Measurements from ENCODE around the gene ICAM3. TPM values are rescaled to one million over a fixed set of nuclear protein-coding genes. Genes with fewer than 3 reads are reported as not detected.
A peak's percentile ranks its signal among the peaks of the same experiment; 100 is the strongest.

The ICAM3 gene
- total RNA-seq, 1 donor from 2014 or later = 6.8 TPM

DNA sequence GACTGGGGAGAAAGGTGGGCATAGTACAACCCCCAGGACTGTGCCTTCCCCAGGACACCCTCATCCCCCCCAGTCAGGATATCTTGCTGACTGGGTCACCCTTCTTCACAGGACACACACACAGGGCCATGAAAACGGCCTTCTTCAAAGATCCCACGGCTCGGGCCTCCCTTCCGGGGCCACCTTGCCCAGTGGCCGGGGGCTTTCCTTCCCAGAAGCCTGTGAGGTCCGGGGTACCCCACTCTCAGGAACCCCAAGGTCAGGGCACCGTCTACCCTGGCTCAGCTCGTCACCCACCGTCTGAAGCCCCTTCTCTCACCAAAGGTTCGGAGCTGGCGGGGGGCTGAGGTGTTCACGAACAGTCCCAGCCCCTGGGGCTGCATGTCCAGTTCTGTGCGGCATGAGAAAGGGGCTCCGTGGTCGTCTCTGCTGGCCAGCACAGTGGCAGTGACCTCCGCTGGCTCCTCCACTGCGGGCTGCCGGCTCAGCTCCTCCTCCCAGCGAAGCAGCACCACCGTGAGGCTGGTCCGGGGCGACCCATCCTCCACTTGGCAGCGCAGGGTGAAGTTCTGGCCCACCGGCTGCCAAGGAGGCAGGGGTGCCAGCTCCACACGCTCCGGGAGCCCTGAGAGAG is 4.0 kb downstream of the ICAM3 start:
- no peak overlapping the region for H3K4me3 ChIP-seq (ENCODE audit: low read depth, low read length)
- TF ChIP-seq, protein P1, sequence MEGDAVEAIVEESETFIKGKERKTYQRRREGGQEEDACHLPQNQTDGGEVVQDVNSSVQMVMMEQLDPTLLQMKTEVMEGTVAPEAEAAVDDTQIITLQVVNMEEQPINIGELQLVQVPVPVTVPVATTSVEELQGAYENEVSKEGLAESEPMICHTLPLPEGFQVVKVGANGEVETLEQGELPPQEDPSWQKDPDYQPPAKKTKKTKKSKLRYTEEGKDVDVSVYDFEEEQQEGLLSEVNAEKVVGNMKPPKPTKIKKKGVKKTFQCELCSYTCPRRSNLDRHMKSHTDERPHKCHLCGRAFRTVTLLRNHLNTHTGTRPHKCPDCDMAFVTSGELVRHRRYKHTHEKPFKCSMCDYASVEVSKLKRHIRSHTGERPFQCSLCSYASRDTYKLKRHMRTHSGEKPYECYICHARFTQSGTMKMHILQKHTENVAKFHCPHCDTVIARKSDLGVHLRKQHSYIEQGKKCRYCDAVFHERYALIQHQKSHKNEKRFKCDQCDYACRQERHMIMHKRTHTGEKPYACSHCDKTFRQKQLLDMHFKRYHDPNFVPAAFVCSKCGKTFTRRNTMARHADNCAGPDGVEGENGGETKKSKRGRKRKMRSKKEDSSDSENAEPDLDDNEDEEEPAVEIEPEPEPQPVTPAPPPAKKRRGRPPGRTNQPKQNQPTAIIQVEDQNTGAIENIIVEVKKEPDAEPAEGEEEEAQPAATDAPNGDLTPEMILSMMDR (IDR thresholded peaks at IDR 0.05; ENCODE audit: insufficient read depth, low read length, poor library complexity, severe bottlenecking) = no peak
- DNase-seq (ENCODE audit: low read depth) = no peak

DNA sequence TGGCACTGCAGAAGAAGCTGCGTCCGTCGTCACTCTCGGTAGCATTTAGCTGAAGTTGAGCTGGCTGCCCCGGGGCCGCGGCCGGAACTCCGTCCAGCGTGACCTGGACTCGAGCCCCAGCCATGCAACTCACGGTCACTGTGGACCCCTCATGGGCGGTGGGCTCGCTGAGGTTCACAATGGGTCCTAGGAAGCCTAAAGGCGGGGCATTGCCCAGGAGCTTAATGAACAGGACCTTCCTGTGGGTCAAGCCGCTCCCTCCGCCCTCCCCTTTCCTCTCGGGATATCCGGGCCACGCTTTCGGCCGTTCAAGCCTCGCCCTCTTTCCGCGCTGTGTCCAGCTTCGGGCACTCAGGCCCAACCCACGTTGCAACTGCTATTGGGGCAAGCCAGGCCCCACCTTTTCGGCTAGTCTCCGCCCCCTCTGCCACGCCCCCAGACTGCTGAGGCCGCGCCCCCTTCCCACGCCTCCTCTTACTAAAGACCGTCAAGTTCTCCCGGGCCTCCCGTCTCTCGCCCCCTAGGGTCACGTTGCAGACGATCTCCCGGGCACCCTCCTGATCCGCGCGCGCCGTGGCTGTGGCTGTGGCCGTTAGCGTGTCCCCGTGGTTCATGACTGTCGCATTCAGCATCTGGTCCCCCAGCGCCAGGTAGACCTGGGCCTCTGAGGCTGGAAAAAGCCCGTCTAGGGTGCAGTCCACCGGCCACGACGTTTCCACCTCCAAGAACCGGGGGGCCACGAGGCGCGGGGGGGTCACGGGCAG is 4.7 kb downstream of the ICAM3 start:
- TF ChIP-seq, protein P1 (IDR thresholded peaks at IDR 0.05; ENCODE audit: insufficient read depth, low read length, poor library complexity, severe bottlenecking) = no peak
- Histone ChIP-seq H3K27me3 (ENCODE audit: control insufficient read depth, insufficient read depth, low read length) (no peaks in the 10 kb centered on the region), H3K4me3 (ENCODE audit: low read depth, low read length) (peak overlapping the region; percentile 97), H3K36me3 (ENCODE audit: control insufficient read depth, insufficient read depth, low read length) (no peaks in the 10 kb centered on the region)
- DNase-seq (ENCODE audit: low read depth) = peak; percentile 76

More for the DNA sequence above, 4.0 kb downstream of the ICAM3 start:
- H3K27me3 ChIP-seq (ENCODE audit: control insufficient read depth, insufficient read depth, low read length) = no peaks in the 10 kb centered on the region
- no peaks in the 10 kb centered on the region for H3K36me3 ChIP-seq (ENCODE audit: control insufficient read depth, insufficient read depth, low read length)

DNA sequence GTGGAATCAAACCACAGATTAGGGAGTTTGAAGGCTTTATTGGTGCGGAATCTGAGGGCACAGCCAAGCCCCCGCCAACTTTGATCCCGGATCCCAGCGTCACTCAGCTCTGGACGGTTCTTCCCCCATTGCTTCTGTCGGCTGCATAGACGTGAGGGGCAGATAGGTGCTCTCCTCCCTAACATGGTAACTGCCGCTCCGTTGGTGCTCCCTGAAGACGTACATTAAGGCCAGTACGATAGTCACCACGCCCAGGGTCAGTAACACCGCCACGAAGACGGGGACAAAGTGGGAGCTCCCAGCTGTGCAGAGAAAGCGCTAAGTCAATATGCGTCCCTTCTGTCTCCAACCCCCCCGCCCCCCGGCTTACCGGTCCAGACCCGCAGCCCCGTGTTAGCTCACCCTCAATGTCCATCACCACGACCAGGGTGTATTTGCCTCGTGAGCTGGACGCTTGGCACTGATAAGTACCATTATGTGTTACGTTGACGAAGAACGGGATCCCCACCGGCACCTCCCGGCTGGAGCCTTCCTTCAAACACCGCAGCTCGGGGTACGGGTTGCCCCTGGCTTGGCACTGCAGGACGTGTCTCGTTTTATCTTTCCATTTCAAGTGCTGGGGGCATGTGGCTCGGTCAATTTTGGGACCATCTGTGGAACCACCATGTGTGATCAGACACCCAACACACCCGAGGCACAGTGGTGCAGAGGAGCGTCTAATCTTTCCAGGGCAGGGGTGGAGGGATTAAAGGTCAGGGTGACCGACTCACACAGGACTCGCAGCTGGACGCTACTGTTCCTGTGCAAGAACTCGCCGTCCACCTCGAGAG is 5.5 kb downstream of the ICAM3 start:
- DNase-seq (ENCODE audit: low read depth) = no peak
- Histone ChIP-seq H3K36me3 (ENCODE audit: control insufficient read depth, insufficient read depth, low read length) (peaks cover 2% of the 10 kb centered on the region), H3K27me3 (ENCODE audit: control insufficient read depth, insufficient read depth, low read length) (no peaks in the 10 kb centered on the region), H3K4me3 (ENCODE audit: low read depth, low read length) (peak overlapping the region; percentile 97)
- TF ChIP-seq, protein P1 (IDR thresholded peaks at IDR 0.05; ENCODE audit: insufficient read depth, low read length, poor library complexity, severe bottlenecking) = no peak

DNA sequence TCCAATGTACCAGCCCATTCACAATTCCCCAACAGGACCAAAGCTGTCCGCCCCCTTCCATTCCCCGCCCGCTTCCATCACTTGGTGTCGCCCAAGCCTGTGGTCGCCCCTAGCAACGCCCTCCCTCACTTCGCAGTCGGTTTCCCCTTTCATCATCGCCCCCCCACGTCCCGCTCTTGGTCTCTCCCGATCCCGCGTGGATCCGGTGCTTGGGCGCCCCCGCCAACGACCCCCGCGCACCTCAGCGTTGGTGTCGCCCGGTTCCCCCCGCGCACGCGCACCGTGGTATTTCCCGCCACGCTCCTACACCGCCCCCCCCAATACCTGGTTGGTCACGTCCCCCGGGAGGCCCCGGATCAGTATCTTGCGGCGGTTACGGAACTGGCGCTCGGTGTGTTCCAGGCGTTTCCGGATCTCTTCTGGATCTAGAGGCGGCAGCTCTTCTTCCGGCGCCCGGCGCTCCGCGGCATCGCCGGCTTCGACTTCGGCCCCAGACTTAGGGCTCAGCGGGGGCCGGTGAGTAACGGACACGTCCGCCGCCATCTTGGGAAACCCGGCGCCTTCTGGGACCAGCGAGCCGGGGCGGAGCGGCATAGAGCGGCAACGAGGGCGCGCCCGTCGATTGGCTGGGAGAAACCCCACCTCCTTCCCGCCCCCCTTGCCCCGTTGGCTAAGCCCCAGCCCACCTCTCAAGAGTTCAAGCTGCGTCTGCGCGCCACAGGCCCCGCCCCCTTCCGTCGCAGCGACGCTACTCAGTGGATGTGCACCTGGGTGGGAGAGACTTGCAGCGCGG is 6.3 kb downstream of the ICAM3 start, which contains the start of gene RAVER1:
TSS of gene RAVER1 (minus strand) at position 565 of the 793 bp plus-strand sequence. CDS start at position 543, 22 bp downstream.
- peak; percentile 81 for DNase-seq (ENCODE audit: low read depth)
- Histone ChIP-seq H3K27me3 (ENCODE audit: control insufficient read depth, insufficient read depth, low read length) (no peaks in the 10 kb centered on the region), H3K4me3 (ENCODE audit: low read depth, low read length) (peak within 1 kb of the TSS; percentile 97), H3K36me3 (ENCODE audit: control insufficient read depth, insufficient read depth, low read length) (peaks cover 2% of the 10 kb centered on the region)
- TF ChIP-seq, protein P1 (IDR thresholded peaks at IDR 0.05; ENCODE audit: insufficient read depth, low read length, poor library complexity, severe bottlenecking) = peak; percentile 0

Data from kidney epithelial cell (primary cell).